HG03280 (cell line): Measurements from ENCODE around the gene MCF2L.

Source experiments
- ATAC-seq: cut with Tn5 transposase; IDR thresholded peaks from one replicate; pipeline ENCODE4 v1.9.1; 2021; ENCODE audit warnings: mild to moderate bottlenecking, moderate library complexity; ENCODE audit not compliant: unreplicated experiment

The MCF2L gene

DNA sequence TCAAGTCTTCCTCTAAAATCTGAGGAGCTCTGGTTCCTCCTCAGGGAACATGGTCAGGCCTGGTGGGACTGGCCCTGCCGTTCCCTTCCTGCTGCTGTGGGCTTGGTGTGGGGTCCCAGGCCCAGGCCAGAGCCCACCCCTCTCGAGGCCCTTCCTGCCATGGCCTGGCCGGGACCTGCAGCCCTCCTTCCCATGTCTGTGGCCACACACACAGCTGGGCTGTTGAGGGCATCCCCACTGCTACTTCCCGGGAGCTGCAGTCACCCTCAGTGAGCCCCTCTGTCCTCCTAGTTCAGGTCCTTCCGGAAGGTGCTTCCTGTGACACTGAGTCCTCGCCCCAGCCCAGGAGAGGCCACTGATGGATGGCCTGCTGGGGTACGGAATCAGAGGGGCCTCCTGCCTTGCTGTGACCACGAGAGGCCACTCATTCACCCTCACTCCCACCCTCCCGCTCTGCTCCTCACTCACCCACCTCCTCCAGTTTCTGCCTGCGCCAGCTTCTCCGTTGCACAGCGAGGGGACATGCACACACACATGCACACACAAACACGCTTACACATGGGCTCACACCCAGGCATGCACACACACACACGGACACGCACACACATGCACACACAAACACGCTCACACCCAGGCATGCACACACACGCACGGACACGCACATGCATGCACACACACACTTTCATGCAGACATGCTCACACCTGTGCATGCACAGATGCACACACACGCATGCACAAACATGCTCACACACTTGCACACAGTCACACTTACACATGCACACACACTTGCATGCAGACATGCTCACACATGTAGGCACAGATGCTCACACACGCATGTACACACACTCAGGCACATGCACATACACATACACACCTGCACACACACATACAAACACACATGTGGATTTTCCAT lies 7.3 kb upstream of the MCF2L start:
- no peak for ATAC-seq

DNA sequence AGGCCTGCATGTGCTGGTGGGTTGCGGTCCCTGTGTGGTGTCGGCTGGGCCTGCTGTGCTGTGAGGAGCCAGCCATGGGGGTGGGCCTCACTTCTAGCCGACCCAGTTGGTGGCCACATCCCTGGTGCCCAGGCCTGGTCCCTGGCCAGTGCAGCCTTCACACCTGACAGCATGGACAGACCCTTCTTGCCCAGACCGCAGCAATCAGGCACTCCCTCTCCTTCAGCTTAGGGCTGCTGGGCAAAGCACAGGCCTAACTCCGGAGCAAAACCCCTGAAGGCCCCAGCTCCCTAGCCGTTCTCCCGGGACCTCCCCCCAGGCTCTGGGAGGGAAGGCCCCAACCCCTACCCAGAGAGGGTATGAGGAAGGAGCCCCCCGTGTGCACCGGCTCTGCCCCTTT lies 6.6 kb upstream of the MCF2L start:
- ATAC-seq, result no peak

DNA sequence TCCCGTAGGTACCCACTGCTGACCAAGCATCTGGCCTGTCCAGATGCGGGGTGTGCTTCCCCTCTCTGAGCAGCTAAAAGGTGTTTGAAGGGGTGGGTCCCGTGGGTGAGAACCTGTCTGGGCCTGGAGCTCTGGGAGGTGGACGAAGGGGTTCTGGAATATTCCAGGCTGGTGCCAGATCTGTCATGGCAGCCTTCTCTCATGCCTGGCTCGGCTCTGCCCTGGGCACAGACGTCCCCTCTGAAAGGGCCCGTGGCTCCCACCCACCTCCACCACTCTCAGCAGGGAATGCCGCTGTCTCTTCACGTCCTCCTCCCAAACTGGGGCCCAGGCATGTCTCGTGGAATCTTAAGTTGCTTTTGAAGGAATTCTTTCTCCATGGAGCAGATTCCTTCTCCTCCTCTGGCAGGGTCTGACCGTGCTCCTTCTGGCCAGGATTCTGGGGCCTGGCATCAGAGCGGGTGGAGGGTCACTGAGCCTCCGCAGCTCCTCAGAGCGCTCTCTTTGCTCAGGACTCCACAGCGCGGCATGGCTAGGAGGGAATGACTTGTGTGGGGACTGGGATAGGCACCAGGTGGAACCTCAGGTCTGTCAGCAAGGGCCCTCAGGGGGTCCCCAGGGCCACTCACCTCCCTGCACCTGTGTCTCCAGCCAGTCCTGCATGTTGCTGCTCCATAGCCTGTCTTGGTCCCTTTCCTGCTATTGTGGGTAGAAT lies 5.9 kb upstream of the MCF2L start:
- ATAC-seq, result no peak

DNA sequence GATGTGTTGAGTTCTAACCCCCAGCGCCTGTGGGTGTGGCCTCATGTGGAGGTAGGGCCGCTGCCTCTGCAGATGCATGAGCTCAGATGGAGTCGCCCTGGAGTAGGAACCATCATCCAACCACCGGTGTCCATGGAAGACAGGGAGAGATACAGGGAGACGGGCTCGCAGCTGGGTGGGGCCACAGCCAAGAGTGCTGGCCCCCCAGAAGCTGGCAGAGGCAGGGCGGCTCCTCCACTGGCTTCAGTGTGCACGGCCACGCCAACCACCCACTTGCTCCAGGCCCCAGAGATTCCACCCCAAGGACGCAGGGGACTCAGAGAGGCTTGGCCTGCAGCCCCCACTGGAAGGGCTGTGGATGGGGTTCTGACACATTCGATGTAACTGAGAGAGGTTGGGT lies 5.4 kb upstream of the MCF2L start:
- no peak for ATAC-seq

DNA sequence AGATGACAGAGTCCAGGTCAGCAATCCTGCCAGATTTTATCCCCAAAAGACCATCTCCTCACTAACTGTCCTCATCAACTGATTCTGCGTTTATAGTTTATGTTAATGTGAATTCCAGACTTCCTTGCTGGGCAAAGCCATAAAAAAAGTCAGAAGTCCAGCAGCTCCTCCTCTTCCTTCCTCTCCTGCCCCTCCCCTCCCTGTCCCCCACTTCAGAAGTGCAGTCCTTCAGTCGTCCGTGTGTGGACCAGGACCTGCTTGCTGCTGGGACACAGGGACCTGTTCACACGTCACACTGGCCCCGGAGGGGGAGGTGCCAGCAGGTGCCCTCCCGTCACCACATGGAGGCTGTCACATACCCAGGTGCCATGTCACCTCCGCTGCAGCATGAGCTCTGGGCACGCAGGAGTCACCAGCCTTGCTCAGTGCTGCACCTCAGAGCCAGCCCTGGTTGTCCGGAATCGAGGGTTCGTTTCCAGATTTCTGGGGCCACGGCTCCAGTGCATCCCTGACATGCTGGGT lies 4.0 kb upstream of the MCF2L start:
- ATAC-seq, result no peak

DNA sequence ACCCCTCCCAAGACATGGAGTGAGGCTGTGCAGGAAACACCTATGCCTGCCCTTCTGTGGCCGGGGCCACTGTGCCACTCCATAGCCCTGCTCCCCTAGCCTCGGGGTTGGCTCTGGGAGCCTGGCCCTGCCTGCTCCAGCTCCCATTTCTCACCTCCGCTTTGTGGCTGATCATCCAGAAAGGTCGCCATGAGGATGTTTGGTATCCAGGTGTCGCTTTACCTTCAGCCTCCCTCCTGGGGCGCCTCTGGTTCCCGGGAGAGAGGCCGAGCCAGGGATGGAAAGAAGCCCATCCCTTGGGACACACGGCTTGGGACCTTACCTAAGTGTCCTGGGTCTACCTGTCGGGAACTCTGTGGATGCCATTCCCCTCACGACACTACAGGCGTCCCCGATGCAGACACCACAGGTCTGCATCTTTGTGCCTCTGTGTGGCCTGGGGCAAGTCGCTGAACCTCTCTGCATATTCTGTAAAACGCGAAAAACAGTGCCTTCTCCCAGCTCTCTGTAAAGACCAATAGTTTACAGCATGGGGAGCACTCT lies 3.4 kb upstream of the MCF2L start:
- ATAC-seq, result no peak

DNA sequence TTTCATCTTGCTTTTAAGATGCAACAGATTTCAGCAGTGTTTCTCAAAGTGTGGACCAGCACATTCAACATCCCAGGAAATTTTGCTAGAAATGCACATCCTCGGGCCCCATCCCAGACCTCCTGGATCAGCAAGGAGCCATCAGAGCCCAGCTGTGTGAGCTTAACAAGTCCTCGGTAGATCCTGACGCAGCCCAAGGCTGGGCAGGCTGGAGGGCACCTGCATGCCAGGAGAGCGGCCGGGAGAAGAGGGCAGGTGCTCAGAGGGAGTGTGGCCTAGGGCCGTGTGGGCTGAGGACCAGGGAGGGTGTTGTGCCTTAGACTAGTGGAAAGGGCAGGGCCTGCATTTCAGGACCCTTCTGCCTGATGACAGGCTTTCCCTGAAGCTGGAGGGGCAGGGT lies 2.2 kb upstream of the MCF2L start:
- no peak for ATAC-seq

DNA sequence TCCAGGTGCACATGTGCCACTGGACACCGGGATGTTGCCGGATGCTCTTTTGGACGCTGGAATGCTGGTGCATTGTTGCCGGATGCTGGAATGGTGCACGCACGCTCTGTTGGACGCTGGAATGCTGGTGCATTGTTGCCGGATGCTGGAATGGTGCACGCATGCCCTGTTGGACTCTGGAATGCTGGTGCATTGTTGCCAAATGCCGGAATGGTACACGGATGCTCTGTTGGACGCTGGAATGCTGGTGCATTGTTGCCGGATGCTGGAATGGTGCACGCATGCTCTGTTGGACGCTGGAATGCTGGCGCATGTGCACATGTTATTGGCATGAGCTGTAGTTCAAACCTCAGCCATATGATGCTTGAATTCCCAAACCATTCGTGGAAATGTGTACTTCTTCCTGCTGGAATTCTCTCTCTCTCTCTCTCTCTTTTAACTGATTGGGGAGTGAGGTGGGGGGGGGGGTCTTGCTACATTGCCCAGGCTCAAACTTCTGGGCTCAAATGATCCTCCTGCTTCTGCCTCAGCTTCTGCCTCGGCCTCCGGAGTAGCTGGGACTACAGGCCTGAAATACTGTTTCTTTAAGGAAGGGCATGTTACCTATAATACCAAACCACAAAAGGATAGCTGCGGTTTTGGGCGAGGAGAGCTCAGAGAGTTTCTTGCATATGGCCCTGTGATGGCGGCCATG lies 1.2 kb upstream of the MCF2L start:
- no peak for ATAC-seq

DNA sequence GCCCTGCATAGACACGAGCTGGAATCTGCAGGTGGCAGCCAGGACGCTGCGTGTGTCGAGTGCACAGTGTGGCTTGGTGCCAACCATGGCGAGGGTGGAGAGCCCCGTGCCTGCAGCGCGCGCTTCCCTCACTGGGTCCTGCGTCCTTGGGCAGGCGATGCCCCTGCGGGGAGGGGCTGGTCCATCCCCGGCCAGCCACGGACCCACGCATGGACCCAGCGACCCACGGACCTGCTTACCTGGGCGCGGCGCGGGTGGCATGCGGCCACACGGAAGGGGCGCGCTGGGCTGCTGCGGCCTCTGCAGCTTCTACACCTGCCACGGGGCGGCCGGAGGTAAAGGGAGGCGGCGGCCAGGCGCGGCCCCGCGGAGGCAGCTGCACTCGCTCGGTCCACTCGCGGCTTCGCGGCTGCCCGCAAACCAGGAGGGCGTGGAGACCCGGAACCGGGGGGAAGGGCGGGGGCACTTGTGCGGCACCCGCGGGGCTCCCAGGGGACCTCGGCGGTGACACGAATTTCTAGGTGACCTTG lies 569 bp upstream of the MCF2L start:
- ATAC-seq, result no peak

DNA sequence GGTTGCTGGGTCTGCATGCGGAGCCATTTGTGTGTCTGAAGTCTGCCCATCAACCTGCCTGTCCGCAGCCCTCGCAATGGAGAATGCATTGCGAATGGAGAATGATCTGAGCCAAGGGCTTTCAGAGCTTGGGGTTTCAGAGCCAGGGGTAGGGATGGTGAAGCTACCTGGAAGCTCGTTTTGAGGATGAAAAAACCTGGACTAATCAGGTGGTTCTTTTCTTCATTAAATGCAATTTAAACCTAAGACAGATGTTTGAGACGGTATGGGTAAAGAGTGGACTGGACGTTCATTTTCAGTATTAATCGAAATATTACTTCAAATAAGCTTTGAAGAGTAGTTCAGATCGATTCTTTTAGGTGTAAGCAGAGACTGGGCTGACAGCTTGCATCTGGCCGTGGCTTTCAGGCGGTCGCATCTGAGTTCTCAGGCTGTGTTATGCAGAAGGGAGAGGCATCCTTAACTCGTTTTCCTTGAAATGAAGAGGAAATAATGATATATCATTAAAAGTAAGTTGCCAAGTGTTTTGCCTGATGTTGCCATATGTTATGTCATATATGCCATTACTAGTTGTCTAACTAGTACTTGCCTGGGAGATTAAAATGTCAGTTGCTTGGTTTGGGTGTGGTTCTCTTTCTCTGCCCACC lies 801 bp downstream of the MCF2L start:
- no peak for ATAC-seq

DNA sequence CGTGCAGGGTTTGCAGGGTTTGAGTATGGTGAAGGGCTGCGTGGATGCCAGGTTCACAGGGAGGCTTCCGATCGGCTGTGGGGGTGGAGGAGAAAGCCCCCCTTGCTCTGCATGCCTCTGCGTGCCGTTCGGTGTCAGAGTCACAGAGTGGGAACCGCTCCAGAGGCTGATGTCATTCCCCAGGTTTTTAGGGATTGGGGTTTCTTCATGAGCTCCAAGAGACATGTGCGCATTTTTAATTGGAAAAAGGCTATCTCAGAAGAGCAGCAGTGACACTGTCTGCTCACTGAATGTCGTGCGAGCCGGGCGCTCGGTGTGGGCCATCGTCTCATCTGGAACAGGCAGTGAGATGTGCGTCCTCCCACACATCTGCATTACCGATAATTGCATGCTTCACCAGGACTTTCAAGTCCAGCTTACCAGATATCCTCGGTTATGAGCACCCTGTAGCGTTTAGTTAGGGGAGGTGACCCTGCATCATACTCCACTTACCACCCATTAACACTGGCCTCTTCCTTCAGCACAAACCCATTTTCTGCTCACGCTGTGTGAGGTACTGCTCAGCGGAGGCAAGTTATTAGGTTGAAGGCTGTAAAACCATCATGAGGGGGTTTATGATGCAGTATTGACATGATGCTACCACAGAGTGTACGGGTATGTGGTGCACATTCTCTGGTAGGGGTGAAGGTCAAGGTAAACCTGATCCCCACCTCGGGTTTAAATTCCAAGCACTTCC lies 1.7 kb downstream of the MCF2L start:
- ATAC-seq, result no peak

DNA sequence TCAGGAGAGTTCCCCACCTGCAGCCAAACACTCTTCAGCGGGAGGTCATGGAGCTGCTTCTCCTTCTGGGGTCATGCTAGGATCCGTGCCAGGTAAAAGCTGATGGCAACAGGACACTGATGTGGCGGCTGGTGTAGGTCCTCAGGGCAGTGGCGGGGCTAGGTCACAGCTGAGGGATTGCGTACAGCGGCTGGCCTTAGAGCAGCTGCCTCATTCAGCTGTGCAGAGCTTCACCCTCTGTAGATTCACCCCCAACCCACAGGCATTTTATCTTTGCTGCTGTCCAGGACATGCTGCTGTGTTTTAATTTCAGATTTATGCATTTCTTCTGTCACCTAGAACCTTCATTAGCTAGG lies 2.3 kb downstream of the MCF2L start:
- ATAC-seq, result no peak

DNA sequence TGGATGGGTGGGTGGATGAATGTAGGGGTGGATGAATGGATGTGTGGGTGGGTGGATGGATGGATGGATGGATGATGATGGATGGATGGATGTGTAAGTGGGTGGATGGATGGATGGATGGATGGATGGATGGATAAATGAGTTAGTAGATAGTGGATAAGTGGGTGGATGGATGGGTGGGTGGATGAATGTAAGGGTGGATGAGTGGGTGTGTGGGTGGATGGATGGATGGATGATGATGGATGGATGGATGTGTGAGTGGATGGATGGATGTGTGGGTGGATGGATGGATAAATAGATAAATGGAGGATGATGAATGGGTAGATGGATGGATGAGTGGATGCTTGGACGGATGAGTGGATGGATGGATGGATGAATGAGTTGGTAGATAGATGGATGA lies 3.2 kb downstream of the MCF2L start:
- no peak for ATAC-seq

DNA sequence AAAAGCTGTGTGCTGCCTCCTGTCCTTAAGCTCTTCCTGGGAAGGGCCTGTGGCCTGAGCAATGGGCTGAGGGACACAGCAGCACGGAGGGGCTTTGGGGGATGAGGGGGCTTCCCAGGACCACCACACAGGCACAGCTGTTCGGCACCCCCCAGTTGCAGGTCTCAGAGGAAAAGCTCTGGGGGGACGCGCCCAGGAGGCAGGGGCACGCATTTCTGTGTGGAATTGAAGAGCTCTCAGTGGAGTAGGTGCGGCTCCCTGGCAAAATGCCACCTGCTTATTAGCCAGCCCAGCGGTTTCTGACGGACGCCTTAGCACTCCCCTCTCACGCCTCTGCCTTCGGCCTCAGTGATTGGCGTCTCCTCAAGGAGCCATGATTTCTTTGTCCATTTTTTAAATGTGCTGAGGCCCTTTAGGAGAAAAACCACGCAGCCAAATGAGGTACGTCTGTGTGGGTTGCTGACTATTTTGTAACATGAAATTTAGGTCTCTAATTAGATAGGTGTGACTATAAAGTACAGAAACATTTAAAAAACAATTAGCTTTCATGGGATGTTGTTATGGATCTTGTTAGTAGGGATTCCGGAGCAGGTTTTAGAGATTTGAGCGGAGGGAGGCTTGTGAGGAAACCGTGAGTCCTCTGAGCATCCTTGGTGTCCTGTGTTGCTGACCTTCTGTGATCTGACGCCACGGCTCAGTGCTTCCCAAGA lies 4.0 kb downstream of the MCF2L start:
- ATAC-seq, result no peak

DNA sequence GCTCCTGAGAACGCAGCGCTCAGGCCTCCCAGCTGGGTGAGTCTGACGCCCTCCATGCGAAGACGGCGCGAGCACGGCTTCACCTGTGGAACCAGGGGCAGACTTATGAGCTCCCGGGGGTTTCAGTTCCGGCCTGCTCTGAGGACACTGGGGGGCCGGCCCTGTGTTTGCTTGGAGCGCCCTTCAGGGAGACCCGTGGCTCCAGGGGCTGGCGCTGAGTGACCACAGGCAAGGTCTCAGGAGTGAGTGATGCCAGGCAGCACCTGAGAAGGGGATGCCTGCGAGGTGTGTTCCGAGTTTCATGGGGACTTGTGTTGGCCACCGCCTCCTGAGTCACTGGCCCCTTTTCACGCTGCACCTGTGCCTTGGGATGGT lies 4.5 kb downstream of the MCF2L start:
- ATAC-seq, result no peak

DNA sequence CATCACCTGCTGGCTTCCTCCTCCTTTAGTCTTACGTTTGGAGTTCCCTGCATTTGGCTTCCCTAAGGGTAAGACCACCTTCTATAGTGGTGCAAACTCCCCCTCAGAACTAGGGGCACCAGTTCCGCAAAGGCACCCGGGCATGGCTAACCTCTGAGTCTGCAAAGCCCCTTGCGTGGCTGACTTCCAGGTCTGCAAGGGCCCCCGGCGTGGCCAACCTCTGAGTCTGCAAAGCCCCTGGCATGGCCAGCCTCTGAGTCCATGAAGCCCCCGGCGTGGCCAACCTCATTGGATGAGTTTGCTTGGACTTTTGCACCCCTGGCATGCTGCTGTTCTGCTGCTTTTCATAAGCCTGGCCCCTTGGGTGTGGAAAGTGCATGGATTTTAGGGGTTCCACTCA lies 5.1 kb downstream of the MCF2L start:
- ATAC-seq, result no peak

DNA sequence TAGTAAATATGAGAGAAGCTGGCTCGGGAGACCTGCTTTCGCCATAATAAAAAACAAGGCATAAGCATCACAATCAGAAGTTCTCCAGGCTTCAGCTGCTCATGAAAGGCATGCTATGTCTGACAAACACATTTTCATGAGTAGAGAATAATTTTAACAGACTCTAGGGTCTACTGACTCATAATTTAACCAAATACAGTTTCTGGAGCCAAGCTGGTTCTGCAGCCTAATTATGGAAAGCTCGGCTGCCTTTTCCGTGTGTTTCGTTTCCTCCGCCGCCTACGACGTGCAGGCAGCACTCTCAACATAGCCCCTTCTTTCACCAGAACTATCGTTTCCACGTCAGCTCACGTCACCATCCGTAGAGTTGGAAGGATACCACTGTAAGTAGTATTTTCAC lies 5.7 kb downstream of the MCF2L start:
- ATAC-seq, result no peak

DNA sequence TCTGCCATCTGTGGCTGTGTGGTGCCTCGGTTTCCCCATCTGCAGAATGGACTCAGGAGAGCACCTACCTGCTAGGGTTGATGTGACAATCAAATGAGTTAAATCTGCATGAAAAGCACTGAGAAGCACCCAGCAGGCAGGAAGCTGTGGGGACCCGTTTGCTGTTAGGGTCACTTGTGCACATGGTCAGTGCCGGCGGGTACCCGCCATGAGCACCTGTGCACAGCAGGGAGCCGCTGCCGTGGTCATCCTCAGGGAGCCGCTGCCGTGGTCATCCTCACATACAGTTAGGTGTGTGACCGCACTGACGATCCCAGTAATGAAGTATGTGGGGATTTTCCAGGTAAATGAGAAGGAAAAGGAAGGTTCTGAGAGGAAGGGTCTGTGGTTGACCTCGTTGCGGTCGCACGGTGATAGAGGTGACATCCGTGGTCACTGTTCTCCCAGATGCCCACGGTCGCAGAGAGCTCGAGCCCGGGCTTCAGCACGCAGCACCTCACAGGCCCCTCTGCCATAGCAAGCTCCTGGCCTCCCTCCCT lies 6.5 kb downstream of the MCF2L start:
- ATAC-seq, result no peak

DNA sequence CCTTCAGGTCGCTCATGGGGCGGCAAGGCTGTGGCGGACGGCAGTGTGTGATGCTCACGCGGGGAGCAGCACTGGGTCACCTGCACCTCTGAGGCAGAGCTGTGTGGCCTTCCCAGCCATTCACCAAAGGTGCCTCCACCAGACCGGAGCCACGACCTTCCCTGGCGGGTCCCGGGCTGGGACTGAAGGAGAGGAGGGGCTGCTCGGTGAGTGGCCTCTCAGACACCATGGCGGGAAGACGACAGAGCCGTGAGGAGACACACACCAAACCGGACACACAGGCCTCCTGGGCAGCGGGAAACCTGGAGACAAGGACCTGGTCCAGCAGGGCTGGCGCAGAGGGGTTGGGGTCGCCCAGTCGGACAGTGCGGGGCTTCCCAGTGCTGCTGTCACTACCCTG lies 7.5 kb downstream of the MCF2L start:
- ATAC-seq, result no peak
